ENCODE results near the gene ATN1.
A peak's percentile ranks its signal among the peaks of the same experiment; 100 is the strongest.

Gene ATN1

DNA sequence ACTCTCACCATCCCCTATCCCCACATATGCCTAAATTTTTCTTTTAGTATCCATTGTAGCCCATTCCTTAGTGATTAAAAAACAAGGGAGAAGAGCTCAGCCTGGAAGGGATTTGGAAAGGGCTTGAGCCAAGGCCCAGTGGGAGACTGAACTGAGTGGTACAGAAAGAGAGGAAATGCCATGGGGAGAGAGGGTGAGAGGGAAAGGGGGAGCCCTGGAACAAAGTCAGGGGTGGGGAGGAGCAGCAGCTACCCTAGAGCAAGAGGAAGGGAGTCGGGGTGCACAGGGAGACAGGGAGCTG, 2.6 kb upstream of the ATN1 start:
- Histone ChIP-seq H3K27me3 (replicated peaks) (no peaks in the 10 kb centered on the region), H3K36me3 (replicated peaks) (no peaks in the 10 kb centered on the region), H3K4me3 (ENCODE audit: low read depth, low read length) (no peak overlapping the region), H3K27ac (peak overlapping the region; percentile 63)
- DNase-seq, result no peak
- TF ChIP-seq, protein P1, sequence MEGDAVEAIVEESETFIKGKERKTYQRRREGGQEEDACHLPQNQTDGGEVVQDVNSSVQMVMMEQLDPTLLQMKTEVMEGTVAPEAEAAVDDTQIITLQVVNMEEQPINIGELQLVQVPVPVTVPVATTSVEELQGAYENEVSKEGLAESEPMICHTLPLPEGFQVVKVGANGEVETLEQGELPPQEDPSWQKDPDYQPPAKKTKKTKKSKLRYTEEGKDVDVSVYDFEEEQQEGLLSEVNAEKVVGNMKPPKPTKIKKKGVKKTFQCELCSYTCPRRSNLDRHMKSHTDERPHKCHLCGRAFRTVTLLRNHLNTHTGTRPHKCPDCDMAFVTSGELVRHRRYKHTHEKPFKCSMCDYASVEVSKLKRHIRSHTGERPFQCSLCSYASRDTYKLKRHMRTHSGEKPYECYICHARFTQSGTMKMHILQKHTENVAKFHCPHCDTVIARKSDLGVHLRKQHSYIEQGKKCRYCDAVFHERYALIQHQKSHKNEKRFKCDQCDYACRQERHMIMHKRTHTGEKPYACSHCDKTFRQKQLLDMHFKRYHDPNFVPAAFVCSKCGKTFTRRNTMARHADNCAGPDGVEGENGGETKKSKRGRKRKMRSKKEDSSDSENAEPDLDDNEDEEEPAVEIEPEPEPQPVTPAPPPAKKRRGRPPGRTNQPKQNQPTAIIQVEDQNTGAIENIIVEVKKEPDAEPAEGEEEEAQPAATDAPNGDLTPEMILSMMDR (IDR thresholded peaks at IDR 0.05; ENCODE audit: low read depth, low read length, missing control alignments), result no peak
- in situ Hi-C loops (cut with HindIII; ENCODE audit: low pct_ligation_motif_present, low sequenced_read_pairs), result no loop called here

DNA sequence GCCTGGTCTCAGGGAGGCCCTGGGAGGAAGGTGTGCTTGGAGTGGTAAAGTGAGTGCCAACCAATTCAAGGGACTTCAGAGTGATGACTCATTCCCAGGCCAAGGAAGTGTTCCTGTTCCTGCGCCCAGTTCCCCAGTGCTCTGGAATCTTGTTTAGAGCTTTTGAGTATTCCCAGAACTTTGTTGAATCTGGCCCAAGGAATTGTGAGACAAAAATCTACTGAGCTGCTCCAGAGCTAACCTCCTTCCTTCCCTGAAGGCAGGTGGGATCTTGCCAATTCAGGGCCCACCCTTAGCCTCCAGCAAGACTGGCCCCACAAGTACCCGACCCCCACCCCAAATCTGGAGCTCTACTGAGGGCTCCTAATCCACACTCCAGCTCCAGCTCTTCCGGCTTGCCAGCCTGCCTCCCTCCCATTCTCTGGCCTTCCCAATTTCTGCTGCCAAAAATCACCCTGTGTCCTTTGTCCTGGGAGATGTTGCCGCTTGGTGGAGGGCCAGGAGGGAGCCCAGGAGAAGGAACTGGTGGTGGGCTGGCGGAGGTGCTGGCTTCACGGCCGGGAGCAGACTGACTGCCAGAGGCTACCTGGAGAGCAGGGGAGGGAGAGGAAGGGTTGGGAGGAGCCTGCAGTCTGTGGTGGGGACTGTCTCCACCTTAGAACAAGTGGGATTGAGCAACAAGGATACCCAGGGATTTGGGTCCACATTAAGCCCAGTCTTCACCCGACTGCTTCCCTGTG, 2.0 kb upstream of the ATN1 start:
- DNase-seq, result no peak
- Histone ChIP-seq H3K36me3 (replicated peaks) (no peaks in the 10 kb centered on the region), H3K27ac (peak overlapping the region; percentile 63)

DNA sequence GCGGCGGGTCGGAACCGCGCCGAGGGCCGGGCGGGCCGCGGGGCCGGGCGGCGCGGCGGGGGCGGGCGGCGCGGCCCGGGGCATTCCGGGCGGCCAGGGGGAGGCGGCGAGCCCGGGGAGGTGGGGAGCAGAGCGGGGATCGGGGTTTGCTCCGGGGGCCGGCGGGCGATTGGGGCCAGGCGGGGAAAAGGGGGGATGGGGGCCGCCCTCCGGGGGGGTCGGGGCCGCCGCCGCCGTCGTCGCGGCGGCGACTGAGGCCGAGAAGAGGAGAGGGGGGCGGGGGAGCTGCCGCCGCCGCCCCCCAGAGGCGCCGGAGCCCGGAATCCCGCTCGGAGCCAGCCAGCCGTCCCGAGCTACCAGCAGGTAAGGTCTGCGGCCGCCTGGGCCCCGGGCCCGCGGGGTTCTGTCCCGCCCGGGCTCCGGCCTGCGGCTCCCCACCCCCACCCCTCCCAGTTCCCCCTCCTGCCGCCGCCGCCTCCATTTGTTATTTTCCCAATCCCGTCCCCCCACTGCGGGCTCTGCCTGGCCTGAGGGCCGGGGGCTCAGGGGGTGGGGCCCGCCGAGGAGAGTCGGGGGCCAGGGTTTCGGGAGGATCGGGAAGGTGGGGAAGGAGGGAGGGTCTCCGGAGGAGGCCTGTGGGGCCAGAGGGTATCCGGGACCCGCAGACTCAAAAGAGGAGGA, 403 bp downstream of the ATN1 start:
- in situ Hi-C loops (cut with HindIII; ENCODE audit: low pct_ligation_motif_present, low sequenced_read_pairs), result no loop called here
- Histone ChIP-seq H3K27me3 (replicated peaks) (no peaks in the 10 kb centered on the region), H3K4me3 (ENCODE audit: low read depth, low read length) (peak overlapping the region; percentile 81), H3K36me3 (replicated peaks) (peaks cover 3% of the 10 kb centered on the region), H3K27ac (no peak overlapping the region)
- TF ChIP-seq, protein P1 (IDR thresholded peaks at IDR 0.05; ENCODE audit: low read depth, low read length, missing control alignments), result no peak
- DNase-seq, result no peak

More for the DNA sequence above, 2.0 kb upstream of the ATN1 start:
- peak overlapping the region; percentile 41 for H3K4me3 ChIP-seq (ENCODE audit: low read depth, low read length)
- in situ Hi-C loops (cut with HindIII; ENCODE audit: low pct_ligation_motif_present, low sequenced_read_pairs), result no loop called here
- no peaks in the 10 kb centered on the region for H3K27me3 ChIP-seq (replicated peaks)
- TF ChIP-seq, protein P1 (IDR thresholded peaks at IDR 0.05; ENCODE audit: low read depth, low read length, missing control alignments), result no peak

DNA sequence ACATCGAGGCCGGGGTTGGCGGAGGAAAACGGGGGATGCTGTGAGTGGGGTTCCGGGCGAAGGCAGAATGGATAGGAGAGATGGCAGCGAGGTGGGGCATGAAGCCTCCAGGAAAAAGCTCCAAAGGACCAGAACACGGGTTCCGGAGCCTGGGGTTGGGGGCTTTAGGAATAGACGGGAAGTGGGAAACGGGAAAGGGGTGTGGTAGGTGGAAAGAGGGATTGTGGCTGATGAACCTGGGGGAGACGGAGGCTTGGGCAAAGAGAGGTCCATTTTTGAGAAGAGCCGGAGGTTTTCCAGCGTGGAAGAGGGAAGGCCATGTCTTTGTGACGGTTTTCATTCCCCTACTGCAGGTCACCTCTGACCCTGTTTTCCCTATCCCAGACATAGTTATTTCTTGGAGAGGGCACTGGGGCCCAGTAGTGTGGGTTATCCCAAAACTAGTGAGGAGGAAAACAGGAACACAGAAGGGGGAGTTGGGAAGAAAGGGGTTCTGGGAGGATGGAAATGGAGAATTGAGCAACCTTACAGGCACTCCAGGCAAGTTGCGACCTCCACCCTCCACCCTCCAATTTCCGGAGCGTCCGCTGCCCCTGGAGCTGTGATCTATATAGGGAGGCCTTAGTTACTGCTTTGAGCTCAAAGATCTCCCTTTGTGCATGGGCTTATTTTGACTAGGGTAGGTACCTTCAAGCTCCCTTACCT, 1.1 kb downstream of the ATN1 start:
- in situ Hi-C loops (cut with HindIII; ENCODE audit: low pct_ligation_motif_present, low sequenced_read_pairs), result no loop called here
- H3K27ac ChIP-seq, result no peak overlapping the region
- TF ChIP-seq, protein P1 (IDR thresholded peaks at IDR 0.05; ENCODE audit: low read depth, low read length, missing control alignments), result no peak
- no peak for DNase-seq
- H3K36me3 ChIP-seq (replicated peaks), result peaks cover 5% of the 10 kb centered on the region
- H3K27me3 ChIP-seq (replicated peaks), result no peaks in the 10 kb centered on the region
- peak overlapping the region; percentile 81 for H3K4me3 ChIP-seq (ENCODE audit: low read depth, low read length)

DNA sequence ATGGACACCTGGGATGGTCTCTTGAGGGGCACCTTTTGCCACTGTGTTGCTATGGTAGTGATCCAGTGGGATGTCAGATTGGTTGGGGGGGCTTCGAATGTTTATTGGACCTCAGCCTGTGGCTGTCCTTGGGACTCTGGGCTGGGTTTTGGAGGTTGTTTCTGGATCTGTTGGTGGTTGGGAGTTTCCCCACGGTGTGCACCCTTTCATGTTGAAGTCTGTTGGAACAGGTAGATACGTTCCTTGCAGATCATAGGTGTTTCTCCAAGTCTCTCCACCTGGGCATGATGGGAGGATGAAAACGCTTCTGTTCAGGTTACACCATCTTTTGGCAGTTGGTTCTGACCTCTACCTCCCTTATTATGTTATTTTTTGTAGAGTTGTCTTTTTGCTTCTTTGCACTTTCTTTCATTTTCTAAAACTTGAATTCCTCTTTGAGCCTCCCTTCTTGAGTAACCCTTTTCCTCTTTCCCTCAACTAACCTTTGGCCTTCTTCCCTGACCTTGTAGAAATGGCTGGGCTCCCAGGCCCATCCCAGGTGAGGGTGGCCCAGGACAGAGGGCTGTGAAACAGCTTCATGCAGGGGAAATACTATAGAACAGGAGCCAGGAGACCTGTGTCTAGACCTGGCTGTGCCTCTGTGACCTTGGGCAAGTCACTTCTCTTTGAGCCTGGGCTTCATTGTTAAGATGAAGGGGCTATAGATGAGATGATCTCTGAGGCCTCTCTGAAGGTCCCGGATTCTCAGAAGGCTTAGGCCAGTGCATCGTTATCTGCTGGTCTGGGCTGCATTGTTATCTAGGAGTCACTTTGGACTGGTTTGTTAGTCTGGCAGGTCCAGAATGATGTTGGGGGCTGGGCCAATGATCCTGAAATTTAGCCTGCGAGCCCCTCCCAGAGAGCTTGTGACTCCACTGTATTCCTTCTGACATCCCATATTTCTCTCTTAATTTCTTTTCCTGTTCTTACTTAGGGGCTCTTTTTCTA, 2.0 kb downstream of the ATN1 start:
- TF ChIP-seq, protein P1 (IDR thresholded peaks at IDR 0.05; ENCODE audit: low read depth, low read length, missing control alignments), result no peak
- Histone ChIP-seq H3K27me3 (replicated peaks) (no peaks in the 10 kb centered on the region), H3K4me3 (ENCODE audit: low read depth, low read length) (peak overlapping the region; percentile 81), H3K27ac (no peak overlapping the region), H3K36me3 (replicated peaks) (peaks cover 7% of the 10 kb centered on the region)
- in situ Hi-C loops (cut with HindIII; ENCODE audit: low pct_ligation_motif_present, low sequenced_read_pairs), result no loop called here
- no peak for DNase-seq

Data from brain microvascular endothelial cell (primary cell).